A673 (cell line): Measurements from ENCODE around the gene FBXO34. TPM values are rescaled to one million over a fixed set of nuclear protein-coding genes. Genes with fewer than 3 reads are reported as not detected.

Experiments
- BruUV-seq: library from RNA; stranded (reverse); fragments of 400-500 nt; replicated peaks from 2 replicates; lab custom pipeline; 2021; lab: Mats Ljungman, UMichigan
- CTCF ChIA-PET: fragments of 300-600 bp; sonication (Branson Sonifier 250); formaldehyde crosslinking; loops from one replicate; lab custom pipeline; 2022; ENCODE audit warnings: antibody characterized with exemption; lab: Charles Lee
- POLR2A ChIA-PET: fragments of 300-600 bp; sonication (Branson Sonifier 250); formaldehyde crosslinking; loops from one replicate; lab custom pipeline; 2022; ENCODE audit warnings: antibody characterized with exemption; ENCODE audit not compliant: low non-redundant PET; lab: Charles Lee
- DNase-seq: peaks from one replicate; pipeline ENCODE4 v3.0.0-alpha.2; 2015; ENCODE audit warnings: low spot score
- H3K27ac ChIP-seq: fragments of 200-600 bp; sonication (generic); 2 replicates; pipeline ENCODE4 v1.5.1; 2016; ENCODE audit warnings: mixed run types, low read depth, mild to moderate bottlenecking, mixed read lengths, antibody characterized with exemption, low read length; ENCODE audit not compliant: poor library complexity, severe bottlenecking
- H3K27me3 ChIP-seq: fragments of 200-600 bp; sonication (generic); replicated peaks from 2 replicates; pipeline ENCODE4 v1.6.1; 2017; ENCODE audit warnings: mixed run types, low read depth, mild to moderate bottlenecking, mixed read lengths, antibody characterized with exemption, low read length; ENCODE audit not compliant: insufficient read depth, poor library complexity
- H3K36me3 ChIP-seq: fragments of 200-600 bp; sonication (generic); 2 replicates; pipeline ENCODE4 v1.6.1; 2016; ENCODE audit warnings: mixed run types, mild to moderate bottlenecking, mixed read lengths, antibody characterized with exemption, low read length; ENCODE audit not compliant: insufficient read depth, poor library complexity, severe bottlenecking
- H3K4me1 ChIP-seq: fragments of 200-600 bp; sonication (generic); 2 replicates; pipeline ENCODE4 v1.6.1; 2017; ENCODE audit warnings: mixed run types, mild to moderate bottlenecking, mixed read lengths, antibody characterized with exemption, low read length; ENCODE audit not compliant: insufficient read depth, poor library complexity, severe bottlenecking
- H3K4me3 ChIP-seq: fragments of 200-600 bp; sonication (generic); 2 replicates; pipeline ENCODE4 v1.5.1; 2016; ENCODE audit warnings: low read depth, mixed run types, mild to moderate bottlenecking, mixed read lengths, low read length; ENCODE audit not compliant: poor library complexity, severe bottlenecking
- H3K9me3 ChIP-seq: fragments of 200-600 bp; sonication (generic); 2 replicates; pipeline ENCODE4 v1.6.1; 2016; ENCODE audit warnings: mixed run types, low read depth, mild to moderate bottlenecking, mixed read lengths, antibody characterized with exemption, low read length; ENCODE audit not compliant: poor library complexity, severe bottlenecking
- CTCF ChIP-seq: fragments of 300-800, 200-600 bp; sonication (generic); conservative IDR thresholded peaks from 2 replicates; pipeline ENCODE4 v1.5.1; 2017; ENCODE audit warnings: low read depth, mild to moderate bottlenecking, antibody characterized with exemption, low read length, moderate library complexity, mixed read lengths
- EZH2 ChIP-seq: fragments of 200-600 bp; sonication (generic); IDR thresholded peaks from 2 replicates; pipeline ENCODE4 v1.6.1; 2017; ENCODE audit warnings: borderline replicate concordance, low read depth, mild to moderate bottlenecking, mixed read lengths, antibody characterized with exemption, low read length; ENCODE audit not compliant: poor library complexity, severe bottlenecking
- intact Hi-C: fragments of 100-400 bp; cut with micrococcal nuclease; formaldehyde crosslinking; loops from one replicate; pipeline ENCODE4 v1.10.0; 2022; ENCODE audit not compliant: unreplicated experiment
- total RNA-seq: library from RNA; stranded (reverse); gene quantifications from 2 replicates; pipeline ENCODE4 v1.2.3, GENCODE V29; 2021

FBXO34 gene
- total RNA-seq, 1 experiment from 2014 or later = 20.9 TPM

- no peak for DNase-seq
- Histone ChIP-seq H3K4me3 (no peak overlapping the region), H3K9me3 (no peaks in the 10 kb centered on the region), H3K27me3 (no peaks in the 10 kb centered on the region), H3K36me3 (no peaks in the 10 kb centered on the region), H3K27ac (no peak overlapping the region), H3K4me1 (peaks cover 26% of the 10 kb centered on the region)
- ChIA-PET POLR2A (no interaction called here), CTCF (no interaction called here)
- intact Hi-C loops = no loop called here
- no peak for TF ChIP-seq EZH2
- TF ChIP-seq CTCF = no peak
- BruUV-seq = no TSS peak
Measured at GRCh38 chr14:55279384-55279783, 8.2 kb downstream of the FBXO34 start.

GRCh38 chr14:55281316-55281839 is 10.2 kb downstream of the FBXO34 start:
- no peaks in the 10 kb centered on the region for H3K9me3 ChIP-seq
- H3K4me1 ChIP-seq = peaks cover 33% of the 10 kb centered on the region
- H3K27me3 ChIP-seq = no peaks in the 10 kb centered on the region
- TF ChIP-seq EZH2 (no peak), CTCF (no peak)
- no peak overlapping the region for H3K27ac ChIP-seq
- intact Hi-C loops = no loop called here
- no peak for DNase-seq
- no peak overlapping the region for H3K4me3 ChIP-seq
- CTCF ChIA-PET = no interaction called here
- POLR2A ChIA-PET = no interaction called here
- no TSS peak for BruUV-seq
- H3K36me3 ChIP-seq = no peaks in the 10 kb centered on the region

- no peaks in the 10 kb centered on the region for H3K9me3 ChIP-seq
- no peak overlapping the region for H3K27ac ChIP-seq
- ChIA-PET CTCF (no interaction called here), POLR2A (interaction anchor here (0.6 kb wide), 1 partner anchor 102 kb away, joined by 6 read pairs; no protein-coding TSS in a partner anchor)
- DNase-seq = no peak
- H3K4me3 ChIP-seq = no peak overlapping the region
- intact Hi-C loops = no loop called here
- TF ChIP-seq CTCF = no peak
- TF ChIP-seq EZH2 = no peak
- peaks cover 17% of the 10 kb centered on the region for H3K4me1 ChIP-seq
- H3K27me3 ChIP-seq = no peaks in the 10 kb centered on the region
- BruUV-seq = no TSS peak
- H3K36me3 ChIP-seq = no peaks in the 10 kb centered on the region
Measured at GRCh38 chr14:55285048-55285652, 13.9 kb downstream of the FBXO34 start.
